Inflammatory macrophage treated with lipopolysaccharide for 1 hour (primary cell): ENCODE results near the gene PRKCB.
"Not testable (repeated sequence)": the region's sequence is repeated elsewhere in the genome, so short reads cannot be mapped to it uniquely, and the experiment has no call there.

Source experiments
- DNase-seq, 2 donors: peaks; one replicate each; pipeline ENCODE4 v3.0.0-alpha.2; 2020 to 2022

PRKCB gene

DNA sequence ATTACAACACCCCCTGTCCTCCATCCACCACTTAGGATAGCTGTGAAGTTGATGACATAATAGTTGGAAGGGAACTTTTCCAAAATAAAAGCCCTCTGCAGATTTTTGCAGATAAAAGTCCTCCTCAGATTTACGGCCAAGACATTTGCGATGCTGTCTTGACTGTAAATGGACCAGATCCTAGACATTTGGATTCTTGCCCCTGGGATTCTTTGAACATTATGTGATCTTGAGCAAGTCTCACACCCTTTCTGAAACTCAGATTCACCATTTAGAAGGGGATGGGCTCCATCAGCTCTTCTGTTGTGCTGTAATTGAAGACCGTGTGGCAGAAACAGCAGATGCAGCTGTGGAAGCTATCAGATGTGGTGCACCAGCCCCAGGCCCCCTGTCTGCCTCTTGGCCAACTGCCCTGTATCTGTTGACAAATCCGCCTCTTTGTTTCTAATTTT, 266.5 kb downstream of the PRKCB start:
- DNase-seq = no peak

- DNase-seq = not testable (repeated sequence)
These were observed 269.7 kb downstream of the PRKCB start for GRCh38 chr16:24105471-24105870.

DNA sequence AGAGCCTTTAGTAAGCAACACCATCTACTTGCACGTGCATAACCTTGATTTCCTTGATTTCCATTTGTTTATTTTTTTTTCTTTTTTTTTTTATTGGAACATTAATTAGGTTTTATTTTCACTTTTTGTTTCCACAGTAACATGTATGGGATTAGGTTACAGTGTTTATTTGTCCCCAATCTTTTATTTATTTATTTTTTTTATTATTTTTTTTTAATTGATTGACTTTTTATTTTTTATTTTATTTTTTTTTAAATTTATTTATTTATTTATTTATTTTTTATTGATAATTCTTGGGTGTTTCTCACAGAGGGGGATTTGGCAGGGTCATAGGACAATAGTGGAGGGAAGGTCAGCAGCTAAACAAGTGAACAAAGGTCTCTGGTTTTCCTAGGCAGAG, 272.3 kb downstream of the PRKCB start:
- DNase-seq = not testable (repeated sequence)

- DNase-seq = no peak
These were observed 276.0 kb downstream of the PRKCB start for GRCh38 chr16:24111724-24112302.

DNA sequence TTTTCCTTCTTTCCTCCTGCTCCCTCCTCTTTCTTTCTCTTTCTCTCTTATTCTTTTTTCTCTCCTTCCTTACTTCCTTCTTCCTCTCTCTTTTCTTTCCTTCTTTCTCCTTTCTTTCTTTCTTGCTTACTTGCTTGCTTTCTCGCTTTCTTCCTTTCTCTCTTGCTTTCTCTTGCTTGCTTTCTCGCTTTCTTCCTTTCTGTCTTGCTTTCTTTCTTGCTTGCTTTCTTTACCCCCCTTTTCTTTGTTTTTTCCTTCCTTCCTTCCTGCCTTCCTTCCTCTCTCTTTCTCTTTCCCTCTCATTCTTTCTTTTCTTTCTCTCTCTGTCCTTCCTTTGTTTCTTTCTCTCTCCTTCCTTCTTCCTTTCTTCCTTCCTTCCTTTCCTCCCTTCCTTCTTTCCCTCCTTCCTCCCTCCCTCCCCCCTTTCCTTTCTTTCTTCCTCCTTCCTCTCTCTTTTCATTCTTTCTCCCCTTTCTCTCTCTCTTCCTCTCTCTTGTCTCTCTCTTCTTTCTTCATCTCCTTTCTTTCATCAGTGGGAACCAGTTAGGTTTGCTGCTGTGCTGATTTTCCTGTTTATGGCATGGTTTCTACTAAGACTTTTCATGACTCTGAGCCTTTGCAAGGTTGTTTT, 277.4 kb downstream of the PRKCB start:
- no peak for DNase-seq

- no peak for DNase-seq
These were observed 279.1 kb downstream of the PRKCB start for GRCh38 chr16:24114876-24115275.

- no peak for DNase-seq
These were observed 280.4 kb downstream of the PRKCB start for GRCh38 chr16:24116046-24116776.

DNA sequence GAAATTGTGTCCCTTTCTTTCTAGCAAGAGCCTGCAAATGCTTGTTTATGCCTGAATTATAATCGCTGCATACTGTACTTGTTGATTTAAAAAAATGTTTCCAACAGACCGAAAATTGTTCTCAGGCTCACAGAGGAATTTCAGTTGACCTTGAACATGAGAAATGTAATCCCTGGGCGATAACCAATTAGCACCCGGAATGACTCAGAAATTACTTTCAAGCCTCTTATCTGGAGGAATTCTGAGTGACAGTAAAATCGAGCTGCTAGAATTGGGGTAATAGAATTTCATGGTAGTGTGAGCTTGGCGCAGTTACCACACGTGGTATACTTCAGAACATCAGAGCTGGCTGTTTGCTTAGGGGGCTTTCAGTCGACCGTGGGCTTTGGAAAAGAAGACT, 281.2 kb downstream of the PRKCB start:
- no peak for DNase-seq

- DNase-seq = no peak
These were observed 281.9 kb downstream of the PRKCB start for GRCh38 chr16:24117680-24118079.

DNA sequence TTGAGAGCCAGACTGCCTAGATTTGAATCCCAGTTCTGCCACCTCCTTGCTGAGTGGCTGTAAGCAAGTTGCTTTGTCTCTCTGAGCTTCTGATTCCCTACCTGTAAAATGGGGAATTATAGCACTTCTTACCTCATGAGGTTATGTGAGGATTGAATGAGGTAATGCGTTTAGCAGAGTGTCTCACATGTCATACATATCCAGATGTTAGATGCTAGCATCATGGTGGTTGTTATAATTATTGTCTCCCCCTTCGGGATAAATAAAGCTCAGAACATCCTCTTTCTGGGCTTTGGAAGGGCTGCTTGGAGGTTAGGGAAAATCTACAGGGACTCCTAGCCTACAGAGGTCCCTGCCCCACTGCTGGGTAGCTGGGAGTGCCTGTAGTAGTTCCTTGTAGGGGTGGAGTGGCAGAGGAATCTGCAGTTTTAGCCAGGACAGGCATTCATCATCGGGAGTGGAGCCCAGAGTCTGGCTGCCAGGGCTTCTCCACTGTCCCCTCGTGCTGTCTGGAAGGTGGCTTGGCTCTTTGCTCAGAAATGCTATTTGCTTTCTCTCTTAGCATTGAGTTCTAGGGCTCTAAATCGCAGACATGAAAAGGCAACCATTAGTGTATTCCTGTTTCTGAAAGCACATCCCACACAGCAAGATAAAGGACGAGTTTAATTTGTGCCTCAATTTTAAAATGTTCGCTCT, 282.5 kb downstream of the PRKCB start:
- no peak for DNase-seq

GRCh38 chr16:24119807-24120206, 284.0 kb downstream of the PRKCB start:
- DNase-seq = no peak

- DNase-seq = no peak
These were observed 287.5 kb downstream of the PRKCB start for GRCh38 chr16:24123275-24123674.

DNA sequence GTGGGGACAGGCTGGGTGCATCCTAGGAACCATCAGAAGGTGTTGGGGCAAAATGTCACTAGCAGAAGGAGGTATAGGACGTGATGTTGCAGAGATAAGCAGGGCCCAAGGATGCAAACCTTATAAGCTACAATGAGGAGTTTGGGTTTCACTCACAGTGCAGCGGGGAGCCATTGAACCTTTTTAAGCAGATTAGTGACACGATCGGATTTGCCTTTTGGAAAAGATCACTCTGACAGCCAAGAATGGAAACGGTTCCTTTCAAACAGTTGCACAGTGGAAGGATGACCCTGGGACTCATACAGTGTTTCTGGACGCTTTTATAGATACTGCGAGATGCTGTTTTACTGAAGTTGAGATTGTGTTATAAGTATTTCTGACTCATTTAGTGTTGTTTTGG, 288.5 kb downstream of the PRKCB start:
- no peak for DNase-seq

DNA sequence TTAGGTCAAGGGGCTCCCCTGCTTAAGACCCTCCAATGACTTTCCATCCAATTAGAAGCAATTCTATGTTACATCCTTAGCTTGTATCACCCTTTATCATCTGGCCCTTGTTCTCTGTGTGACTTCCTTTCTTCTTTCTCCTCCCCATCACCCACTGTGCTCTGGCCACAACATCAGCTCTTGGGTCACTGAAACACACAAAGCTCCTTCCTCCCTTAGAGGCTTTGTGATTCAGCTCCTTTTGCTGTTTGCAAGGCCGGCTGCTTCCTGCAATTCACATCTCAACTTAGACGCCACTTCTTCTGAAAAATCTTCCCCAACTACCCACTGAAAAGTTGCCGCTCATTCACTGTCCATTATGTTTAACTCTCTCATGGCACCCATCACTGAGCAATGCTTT, 289.4 kb downstream of the PRKCB start:
- DNase-seq = no peak

GRCh38 chr16:24129412-24129918, 293.7 kb downstream of the PRKCB start:
- DNase-seq = no peak

DNA sequence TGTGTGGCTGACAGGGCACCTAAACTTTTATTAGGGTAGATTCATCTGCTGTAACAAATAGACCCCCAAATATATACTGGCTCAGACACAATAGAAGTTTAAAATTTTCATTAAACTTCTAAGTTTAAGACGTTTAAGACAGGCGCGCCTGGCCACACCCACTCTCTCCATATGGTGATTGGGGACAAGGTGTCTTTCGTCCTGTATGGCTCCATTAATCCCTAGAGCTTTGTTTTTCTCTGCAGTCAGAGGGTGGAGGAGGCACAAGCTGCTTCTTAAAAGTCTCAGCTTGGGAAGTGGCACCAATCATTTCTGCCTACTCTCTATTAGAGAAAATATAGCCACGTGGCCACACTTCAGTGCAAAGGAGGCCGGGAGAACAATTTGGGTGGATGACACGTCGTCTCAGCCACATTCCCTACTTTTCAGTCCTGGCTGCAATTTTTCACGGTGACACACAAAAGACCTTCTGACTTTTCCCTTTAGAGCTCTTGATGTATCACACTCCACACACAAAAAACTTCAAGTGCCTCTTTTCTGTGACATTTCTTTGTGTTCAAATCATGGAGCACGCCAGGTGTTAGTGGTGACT, 294.8 kb downstream of the PRKCB start:
- DNase-seq = no peak

DNA sequence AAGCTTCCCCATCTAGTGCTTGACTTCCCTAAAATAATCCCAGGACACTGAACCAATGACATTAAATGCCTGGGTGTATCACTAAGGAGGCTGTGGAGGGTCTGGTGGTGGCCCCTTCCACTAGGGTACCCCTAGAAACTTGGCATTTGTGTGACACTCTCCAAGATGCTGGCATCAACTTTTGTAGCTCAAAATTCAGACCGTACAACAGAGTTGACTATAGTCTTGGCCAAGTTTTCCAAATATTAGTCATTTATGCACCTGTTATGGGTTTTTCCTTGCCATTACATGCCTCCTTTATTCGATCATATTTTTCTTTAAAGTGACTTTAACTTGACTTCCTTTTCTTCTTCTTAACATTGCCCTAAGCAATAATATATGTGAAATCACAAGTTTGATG, 295.5 kb downstream of the PRKCB start:
- no peak for DNase-seq

- no peak for DNase-seq
These were observed 296.4 kb downstream of the PRKCB start for GRCh38 chr16:24132048-24132796.

- no peak for DNase-seq
These were observed 297.0 kb downstream of the PRKCB start for GRCh38 chr16:24132797-24133155.

- no peak for DNase-seq
These were observed 300.1 kb downstream of the PRKCB start for GRCh38 chr16:24135624-24136565.

GRCh38 chr16:24138024-24138423, 302.2 kb downstream of the PRKCB start:
- DNase-seq = no peak
